ENCODE measurements around the gene PECR.

The PECR gene

GRCh38 chr2:216104691-216105090 is 23.1 kb upstream of the PECR start:
- TF ChIP-seq CTCF (IDR thresholded peaks at IDR 0.05): no peak
- DNase-seq (ENCODE audit: low spot score): no peak
- Histone ChIP-seq H3K27ac (no peak overlapping the region), H3K4me3 (no peak overlapping the region)

GRCh38 chr2:216103213-216103612 is 21.6 kb upstream of the PECR start:
- DNase-seq (ENCODE audit: low spot score): no peak
- Histone ChIP-seq H3K4me3 (no peak overlapping the region), H3K27ac (no peak overlapping the region)
- TF ChIP-seq CTCF (IDR thresholded peaks at IDR 0.05): no peak

DNA sequence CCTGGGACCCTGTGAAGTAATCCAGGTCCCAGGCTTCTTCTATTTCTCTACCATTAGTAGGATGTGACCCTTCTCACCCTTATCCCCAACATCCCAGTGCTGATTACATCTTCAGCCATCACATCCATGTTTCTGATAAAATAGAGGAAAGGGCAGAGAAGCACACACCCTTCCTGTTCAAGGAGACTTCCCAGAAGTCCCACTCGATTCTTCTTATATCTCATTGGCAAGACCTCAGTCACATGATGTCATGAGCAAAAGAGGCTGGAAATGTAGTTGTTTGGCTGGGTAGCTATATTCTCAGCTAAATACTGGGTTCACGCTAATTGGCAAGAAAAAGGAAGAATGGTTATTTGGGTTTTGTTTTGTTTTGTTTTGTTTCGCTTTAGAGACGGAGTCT is 19.5 kb upstream of the PECR start:
- H3K27ac ChIP-seq: no peak overlapping the region
- H3K4me3 ChIP-seq: no peak overlapping the region
- DNase-seq (ENCODE audit: low spot score): no peak
- TF ChIP-seq CTCF (IDR thresholded peaks at IDR 0.05): no peak

- DNase-seq (ENCODE audit: low spot score): no peak
- no peak overlapping the region for H3K4me3 ChIP-seq
- no peak overlapping the region for H3K27ac ChIP-seq
- no peak for TF ChIP-seq CTCF (IDR thresholded peaks at IDR 0.05)
Measured at GRCh38 chr2:216098421-216099334, 17.1 kb upstream of the PECR start.

DNA sequence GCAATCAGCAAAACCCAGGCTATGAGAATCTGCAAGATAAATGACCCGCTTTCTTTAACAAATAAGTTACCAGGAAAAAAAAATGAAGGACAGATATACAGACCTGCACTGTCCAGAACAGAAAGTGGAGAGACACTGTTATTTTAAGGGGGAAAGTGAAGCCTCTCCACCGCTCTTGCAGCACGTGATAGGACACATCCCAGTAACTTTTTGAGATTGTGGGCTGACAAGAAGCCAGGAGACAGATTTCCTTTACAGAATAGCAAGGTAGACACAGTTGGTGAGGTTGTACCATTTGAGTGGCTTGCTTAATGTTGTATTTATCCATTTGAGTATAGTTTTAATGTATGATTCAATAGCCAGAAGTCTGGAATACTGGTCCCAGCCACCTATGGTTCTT is 13.1 kb upstream of the PECR start:
- TF ChIP-seq CTCF (IDR thresholded peaks at IDR 0.05): no peak
- no peak for DNase-seq (ENCODE audit: low spot score)
- H3K27ac ChIP-seq: no peak overlapping the region

GRCh38 chr2:216092646-216093045 is 11.0 kb upstream of the PECR start:
- Histone ChIP-seq H3K4me3 (no peak overlapping the region), H3K27ac (no peak overlapping the region)
- no peak for TF ChIP-seq CTCF (IDR thresholded peaks at IDR 0.05)
- no peak for DNase-seq (ENCODE audit: low spot score)

More for the DNA sequence above, 13.1 kb upstream of the PECR start:
- no peak overlapping the region for H3K4me3 ChIP-seq

GRCh38 chr2:216090369-216090786 is 8.8 kb upstream of the PECR start:
- H3K4me3 ChIP-seq: no peak overlapping the region
- DNase-seq (ENCODE audit: low spot score): no peak
- TF ChIP-seq CTCF (IDR thresholded peaks at IDR 0.05): no peak
- H3K27ac ChIP-seq: no peak overlapping the region

All from coronary artery (tissue), 2 donors.